ENCODE data around the gene NUDT21. TPM values are rescaled to one million over a fixed set of nuclear protein-coding genes. Genes with fewer than 3 reads are reported as not detected.
"Not testable (repeated sequence)": the region's sequence is repeated elsewhere in the genome, so short reads cannot be mapped to it uniquely, and the experiment has no call there.

NUDT21 gene
- polyA plus RNA-seq = 10 to 100 TPM; 71.2 to 79.8 (median 76.8) TPM

DNA sequence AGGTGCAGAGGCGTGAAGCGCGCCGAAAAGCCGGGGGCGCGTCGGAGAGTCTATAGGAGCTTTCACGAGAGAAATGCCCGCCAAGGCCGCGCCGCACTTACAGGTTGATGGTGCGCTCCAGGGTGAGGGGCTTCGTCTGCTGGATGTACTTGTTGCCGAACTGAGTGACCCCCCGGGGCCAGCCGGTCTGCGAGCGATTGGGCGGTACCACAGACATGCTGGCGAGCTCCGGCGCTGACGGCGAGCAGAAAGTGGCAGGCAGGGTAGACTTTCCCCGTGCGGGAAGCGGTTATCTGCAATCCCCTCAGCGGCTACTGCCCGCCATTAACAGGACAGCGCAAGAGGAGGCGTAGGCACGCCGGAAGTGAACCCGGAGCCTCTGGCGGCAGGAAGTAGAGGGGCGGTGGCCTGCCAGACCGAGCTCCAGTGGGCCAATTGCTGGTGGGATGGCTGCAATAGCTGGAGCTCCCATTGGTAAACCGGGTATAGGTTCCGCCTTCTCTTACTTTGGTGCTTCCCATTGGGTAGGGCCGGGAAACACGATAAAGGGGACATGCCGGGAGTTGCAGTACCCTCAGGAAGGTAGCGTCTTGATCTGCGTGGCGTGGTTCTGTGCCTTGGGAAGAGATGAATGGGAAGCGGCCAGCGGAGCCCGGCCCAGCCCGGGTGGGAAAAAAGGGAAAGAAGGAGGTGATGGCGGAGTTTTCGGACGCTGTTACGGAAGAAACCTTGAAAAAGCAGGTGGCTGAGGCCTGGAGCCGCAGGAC is at the start of gene NUDT21, which contains the start of gene OGFOD1:
Gene NUDT21, minus strand, starts transcription at position 347 of the 767 bp plus-strand sequence. Its CDS starts 130 bp downstream, at position 217.
Gene OGFOD1, plus strand, starts transcription at position 569 of the 767 bp plus-strand sequence. Its CDS starts 59 bp downstream, at position 628.
- H3K4me1 Mint-ChIP-seq = peaks cover 38 to 62% of the 10 kb centered on the region in 2 donors
- H3K27ac Mint-ChIP-seq = peak within 1 kb of the TSS; percentile 86 to 97 (median 95)
- peaks cover 14 to 25% (median 17%) of the 10 kb centered on the region in 3 donors for H3K36me3 Mint-ChIP-seq
- peaks cover 0 to 2% (median 0%) of the 10 kb centered on the region in 3 donors for H3K27me3 Mint-ChIP-seq (ENCODE audit: low read depth in 3 of 3)
- peak; percentile 92 for DNase-seq
- H3K9me3 Mint-ChIP-seq = no peaks in the 10 kb centered on the region
- peak within 1 kb of the TSS; percentile 97 to 99 (median 98) for H3K4me3 Mint-ChIP-seq

DNA sequence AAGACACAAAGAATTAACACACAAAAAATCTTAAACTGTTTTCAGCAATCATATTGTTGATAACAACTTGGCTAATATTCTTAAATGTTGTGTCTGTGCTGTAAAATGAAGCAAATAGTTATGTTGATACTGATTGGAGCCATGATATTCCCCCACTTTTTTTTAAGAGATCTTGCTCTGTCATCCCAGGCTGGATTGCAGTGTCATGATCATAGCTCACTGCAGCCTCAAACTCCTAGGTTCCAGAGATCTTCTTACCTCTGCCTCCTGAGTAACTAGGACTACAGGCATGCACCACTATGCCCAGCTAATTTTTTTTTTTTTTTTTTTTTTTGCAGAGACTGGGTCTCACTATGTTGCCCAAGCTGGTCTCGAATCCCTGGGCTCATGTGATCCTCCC is 42.7 kb upstream of the NUDT21 start:
- DNase-seq = no peak
- Mint-ChIP-seq H3K27ac (no peak overlapping the region), H3K36me3 (peaks cover 37 to 48% (median 39%) of the 10 kb centered on the region in 3 donors), H3K9me3 (no peaks in the 10 kb centered on the region), H3K4me1 (no peaks in the 10 kb centered on the region), H3K27me3 (ENCODE audit: low read depth in 3 of 3) (no peaks in the 10 kb centered on the region), H3K4me3 (no peak overlapping the region)

DNA sequence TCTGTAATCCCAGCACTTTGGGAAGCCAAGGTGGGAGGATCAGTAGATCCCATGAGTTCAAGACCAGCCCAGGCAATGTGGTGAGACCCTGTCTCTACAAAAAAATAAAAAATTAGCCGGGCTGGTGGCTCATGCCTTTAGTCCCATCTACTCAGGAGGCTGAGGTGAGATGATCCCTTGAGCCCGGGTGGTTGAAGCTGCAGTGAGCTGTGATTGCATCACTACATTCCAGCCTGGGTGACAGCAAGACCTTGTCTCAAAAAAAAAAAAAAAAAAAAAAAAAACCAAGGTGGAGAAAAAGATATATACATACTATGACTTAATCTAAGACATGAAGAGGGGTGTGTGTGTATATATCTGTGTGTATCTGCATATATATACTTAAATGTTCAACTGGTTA is 42.0 kb upstream of the NUDT21 start:
- Mint-ChIP-seq H3K27ac (no peak overlapping the region), H3K27me3 (ENCODE audit: low read depth in 3 of 3) (no peaks in the 10 kb centered on the region), H3K36me3 (peaks cover 30 to 43% (median 34%) of the 10 kb centered on the region in 3 donors), H3K9me3 (no peaks in the 10 kb centered on the region), H3K4me3 (no peak overlapping the region), H3K4me1 (no peaks in the 10 kb centered on the region)
- no peak for DNase-seq

DNA sequence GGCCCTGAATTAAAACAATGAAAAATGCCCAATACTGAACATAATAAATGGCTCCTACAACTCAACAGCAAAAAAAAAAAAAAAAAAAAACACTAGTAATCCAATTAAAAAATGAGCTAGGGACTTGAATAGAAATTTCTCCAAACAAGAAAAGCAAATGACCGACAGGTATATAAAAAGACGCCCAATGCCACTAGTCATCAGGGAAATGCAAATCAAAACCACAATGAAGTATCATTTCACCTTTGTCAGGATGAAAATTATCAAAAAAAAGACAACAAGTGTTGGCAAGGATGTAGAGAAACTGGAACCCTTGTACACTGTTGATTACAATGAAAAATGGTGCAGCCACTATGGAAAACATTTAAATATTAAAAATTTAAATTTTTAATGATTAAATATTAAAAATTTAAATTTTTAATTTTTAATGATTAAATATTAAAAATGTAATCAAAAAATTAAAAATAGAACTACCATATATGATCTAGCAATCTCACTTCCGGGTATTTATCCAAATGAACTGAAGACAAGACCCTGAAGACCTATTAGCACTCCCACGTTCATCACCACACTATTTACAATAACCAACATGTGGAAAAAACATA is 40.6 kb upstream of the NUDT21 start:
- H3K4me3 Mint-ChIP-seq = no peak overlapping the region
- no peaks in the 10 kb centered on the region for H3K9me3 Mint-ChIP-seq
- H3K27ac Mint-ChIP-seq = no peak overlapping the region
- H3K36me3 Mint-ChIP-seq = peaks cover 17 to 32% (median 27%) of the 10 kb centered on the region in 3 donors
- H3K27me3 Mint-ChIP-seq (ENCODE audit: low read depth in 3 of 3) = no peaks in the 10 kb centered on the region
- H3K4me1 Mint-ChIP-seq = no peaks in the 10 kb centered on the region
- DNase-seq = no peak

DNA sequence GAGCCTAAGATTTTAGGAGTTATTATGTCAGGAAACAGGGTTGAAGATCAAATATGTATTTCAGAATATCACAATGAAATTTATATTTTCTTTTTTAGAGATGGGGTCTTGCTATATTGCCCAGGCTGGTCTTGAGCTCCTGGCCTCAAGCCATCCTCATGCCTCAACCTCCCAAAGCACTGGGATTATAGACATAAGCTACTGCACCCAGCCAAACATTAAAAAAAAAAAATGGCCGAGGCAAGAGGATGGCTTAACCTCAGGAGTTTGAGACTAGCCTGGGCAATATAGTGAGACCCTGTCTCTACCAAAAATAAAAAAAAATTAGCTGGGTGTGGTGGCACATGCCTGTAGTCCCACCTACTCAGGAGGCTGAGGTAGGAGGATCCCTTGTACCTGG is 37.7 kb upstream of the NUDT21 start:
- H3K36me3 Mint-ChIP-seq = peaks cover 18 to 29% (median 26%) of the 10 kb centered on the region in 3 donors
- not testable (repeated sequence) for H3K27ac Mint-ChIP-seq; H3K4me3 Mint-ChIP-seq; DNase-seq; H3K9me3 Mint-ChIP-seq; H3K4me1 Mint-ChIP-seq; H3K27me3 Mint-ChIP-seq (ENCODE audit: low read depth in 3 of 3)

DNA sequence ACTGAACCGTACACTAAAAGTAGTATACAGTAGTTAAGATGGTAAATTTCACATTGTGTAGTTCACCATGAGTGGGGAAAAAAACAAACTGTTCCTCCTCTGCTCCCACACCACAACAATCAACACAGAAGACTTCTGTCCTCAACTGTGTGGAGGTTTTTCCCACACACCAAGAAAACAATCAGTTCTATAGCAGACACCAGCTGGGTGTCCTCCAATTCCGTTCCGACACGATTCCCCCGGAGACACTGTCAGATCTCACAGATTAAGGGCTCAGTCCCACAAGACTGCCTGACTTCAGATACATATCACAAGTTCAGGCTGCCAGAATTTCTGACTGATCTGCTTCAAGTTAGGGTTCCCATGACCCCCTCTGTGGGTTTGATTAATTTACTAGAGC is 36.9 kb upstream of the NUDT21 start:
- Mint-ChIP-seq H3K9me3 (no peaks in the 10 kb centered on the region), H3K27me3 (ENCODE audit: low read depth in 3 of 3) (no peaks in the 10 kb centered on the region), H3K36me3 (peaks cover 18 to 25% (median 20%) of the 10 kb centered on the region in 3 donors), H3K27ac (peak overlapping the region in 1 of 6 donors; percentile 17), H3K4me3 (no peak overlapping the region), H3K4me1 (no peaks in the 10 kb centered on the region)
- DNase-seq = no peak

DNA sequence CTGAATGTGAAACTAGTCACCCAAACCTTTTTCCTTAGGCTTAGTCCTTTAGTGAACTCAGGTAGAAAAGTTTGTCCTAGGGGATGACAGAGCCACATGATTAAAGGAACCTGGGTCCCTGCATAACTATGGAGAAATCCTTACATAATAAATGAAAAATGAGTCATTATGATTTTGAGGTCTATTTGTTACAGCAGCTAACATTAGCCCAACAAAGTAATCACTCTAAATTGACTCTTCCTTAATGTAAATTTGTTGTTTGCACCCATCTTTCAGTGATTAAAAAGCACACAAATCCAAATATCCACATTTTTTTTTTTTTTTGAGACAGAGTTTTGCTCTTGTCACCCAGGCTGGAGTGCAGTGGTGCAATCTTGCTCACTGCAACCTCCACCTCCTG is 32.3 kb upstream of the NUDT21 start:
- H3K4me3 Mint-ChIP-seq = no peak overlapping the region
- DNase-seq = no peak
- H3K36me3 Mint-ChIP-seq = peaks cover 15 to 32% (median 19%) of the 10 kb centered on the region in 3 donors
- H3K4me1 Mint-ChIP-seq = no peaks in the 10 kb centered on the region
- no peak overlapping the region for H3K27ac Mint-ChIP-seq
- no peaks in the 10 kb centered on the region for H3K27me3 Mint-ChIP-seq (ENCODE audit: low read depth in 3 of 3)
- no peaks in the 10 kb centered on the region for H3K9me3 Mint-ChIP-seq

DNA sequence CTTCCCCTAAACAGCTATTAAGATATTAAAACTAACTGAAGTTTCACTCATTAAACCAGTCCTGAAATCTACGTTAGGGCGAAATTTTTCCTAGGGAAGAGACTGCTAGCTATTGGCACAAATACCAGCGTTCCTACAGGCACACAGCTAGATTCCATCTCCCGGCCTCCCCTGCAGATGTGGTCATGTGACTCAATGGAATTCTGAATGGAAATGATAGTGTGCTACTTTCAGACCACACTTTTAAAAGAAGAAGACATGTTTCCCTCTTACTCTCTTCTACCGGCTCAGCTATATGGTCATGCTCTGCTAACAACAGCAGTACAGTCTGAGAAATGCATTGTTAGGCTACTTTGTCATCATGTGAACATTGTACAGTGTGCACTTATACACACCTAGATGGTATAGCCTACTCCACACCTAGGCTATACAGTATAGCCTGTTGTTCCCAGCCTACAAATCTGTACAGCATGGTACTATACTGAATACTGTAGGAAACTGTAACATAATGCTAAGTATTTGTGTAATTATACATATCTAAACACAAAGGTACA is 31.6 kb upstream of the NUDT21 start:
- Mint-ChIP-seq H3K36me3 (peaks cover 10 to 30% (median 19%) of the 10 kb centered on the region in 3 donors), H3K27me3 (ENCODE audit: low read depth in 3 of 3) (no peaks in the 10 kb centered on the region), H3K4me1 (no peaks in the 10 kb centered on the region), H3K27ac (no peak overlapping the region), H3K9me3 (no peaks in the 10 kb centered on the region), H3K4me3 (no peak overlapping the region)
- DNase-seq = no peak

DNA sequence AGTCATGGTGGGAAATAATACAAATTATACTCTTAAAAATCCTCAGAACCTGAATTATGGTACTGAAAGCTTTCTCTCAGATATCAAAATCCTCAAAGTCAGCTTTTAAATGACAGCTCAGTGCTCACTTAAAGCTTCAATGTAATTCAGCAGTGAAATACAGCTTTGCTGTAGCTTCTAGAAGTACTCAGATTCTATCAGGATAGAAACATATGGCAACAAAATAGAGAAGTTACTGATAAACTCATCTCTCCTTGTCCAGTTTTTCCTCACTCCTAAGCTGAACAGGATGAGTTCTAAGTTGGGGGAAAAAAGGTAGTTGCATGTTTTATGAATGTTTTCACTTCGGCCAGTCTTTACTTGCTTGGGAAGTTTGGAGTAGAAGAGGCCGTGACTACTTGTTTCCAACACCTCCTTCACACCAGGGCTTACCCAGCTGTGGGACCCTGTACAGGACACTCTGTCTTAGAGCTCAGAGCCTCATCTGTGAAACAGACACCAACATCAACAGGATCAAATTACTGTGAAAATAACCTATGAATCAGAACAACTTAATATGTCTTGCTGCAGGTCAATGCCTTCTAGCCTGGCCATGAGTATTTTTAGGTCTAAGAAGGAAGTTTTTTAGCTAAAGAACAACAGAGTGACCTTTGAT is 30.5 kb upstream of the NUDT21 start:
- Mint-ChIP-seq H3K4me1 (no peaks in the 10 kb centered on the region), H3K4me3 (no peak overlapping the region), H3K36me3 (peaks cover 9 to 37% (median 20%) of the 10 kb centered on the region in 3 donors), H3K27me3 (ENCODE audit: low read depth in 3 of 3) (no peaks in the 10 kb centered on the region), H3K9me3 (no peaks in the 10 kb centered on the region), H3K27ac (peak overlapping the region in 1 of 6 donors; percentile 44)
- DNase-seq = no peak

DNA sequence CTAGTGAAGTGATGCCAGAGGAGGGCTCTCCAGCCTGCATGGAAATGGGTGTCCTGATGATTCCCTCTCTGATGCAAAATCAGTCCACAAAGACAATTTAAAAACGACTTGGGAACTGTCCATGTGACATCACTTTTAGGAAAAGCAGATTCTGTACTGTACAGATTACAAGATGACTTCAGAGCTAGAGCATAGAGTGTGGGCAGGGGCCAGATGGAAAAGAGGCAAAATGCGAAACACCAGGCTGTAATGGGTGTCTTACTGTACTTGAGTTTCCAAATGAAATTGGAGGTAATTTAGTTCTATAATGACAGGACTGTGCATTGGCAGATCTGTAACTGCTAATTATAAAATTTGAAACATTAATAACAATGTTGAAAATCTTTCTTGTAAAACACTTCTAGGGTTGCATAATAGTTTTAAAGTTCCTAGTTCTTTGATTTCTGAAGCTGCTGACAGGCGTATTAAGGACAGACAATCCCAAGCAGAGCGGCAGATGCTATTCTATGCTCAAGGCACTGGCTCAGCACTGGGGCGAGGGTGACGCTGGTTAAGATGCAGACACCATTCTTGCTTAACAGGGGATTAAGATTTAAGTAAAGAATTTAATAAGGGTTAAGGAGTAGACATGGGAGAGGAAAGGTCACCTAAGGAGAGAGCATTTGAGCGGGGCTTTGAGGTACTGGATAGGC is 29.8 kb upstream of the NUDT21 start:
- Mint-ChIP-seq H3K27me3 (ENCODE audit: low read depth in 3 of 3) (no peaks in the 10 kb centered on the region), H3K4me3 (no peak overlapping the region), H3K4me1 (no peaks in the 10 kb centered on the region), H3K27ac (peak overlapping the region in 1 of 6 donors; percentile 15), H3K36me3 (peaks cover 2 to 38% (median 23%) of the 10 kb centered on the region in 3 donors), H3K9me3 (no peaks in the 10 kb centered on the region)
- no peak for DNase-seq

DNA sequence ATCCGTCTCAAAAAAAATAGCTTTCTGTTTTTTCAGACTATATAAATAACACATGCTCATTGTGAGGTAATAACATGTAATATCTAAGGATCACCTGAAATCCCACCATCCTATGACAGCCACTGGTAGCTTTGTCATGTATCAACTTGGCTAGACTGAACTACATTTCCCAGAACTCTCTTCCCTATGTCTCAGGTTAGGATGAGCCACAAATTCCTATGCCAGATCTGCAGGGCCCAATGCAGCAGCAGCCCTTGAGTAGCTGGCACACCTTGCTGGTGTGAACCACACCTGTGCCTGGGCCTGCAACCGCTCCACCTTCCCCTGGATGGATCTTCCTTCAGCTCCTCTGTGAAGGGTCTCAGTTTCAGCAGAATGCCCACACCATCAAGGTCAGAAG is 28.3 kb upstream of the NUDT21 start:
- DNase-seq = no peak
- Mint-ChIP-seq H3K9me3 (no peaks in the 10 kb centered on the region), H3K36me3 (peaks cover 4 to 37% (median 19%) of the 10 kb centered on the region in 3 donors), H3K4me3 (no peak overlapping the region), H3K4me1 (no peaks in the 10 kb centered on the region), H3K27me3 (ENCODE audit: low read depth in 3 of 3) (no peaks in the 10 kb centered on the region), H3K27ac (peak overlapping the region in 1 of 6 donors; percentile 22)

DNA sequence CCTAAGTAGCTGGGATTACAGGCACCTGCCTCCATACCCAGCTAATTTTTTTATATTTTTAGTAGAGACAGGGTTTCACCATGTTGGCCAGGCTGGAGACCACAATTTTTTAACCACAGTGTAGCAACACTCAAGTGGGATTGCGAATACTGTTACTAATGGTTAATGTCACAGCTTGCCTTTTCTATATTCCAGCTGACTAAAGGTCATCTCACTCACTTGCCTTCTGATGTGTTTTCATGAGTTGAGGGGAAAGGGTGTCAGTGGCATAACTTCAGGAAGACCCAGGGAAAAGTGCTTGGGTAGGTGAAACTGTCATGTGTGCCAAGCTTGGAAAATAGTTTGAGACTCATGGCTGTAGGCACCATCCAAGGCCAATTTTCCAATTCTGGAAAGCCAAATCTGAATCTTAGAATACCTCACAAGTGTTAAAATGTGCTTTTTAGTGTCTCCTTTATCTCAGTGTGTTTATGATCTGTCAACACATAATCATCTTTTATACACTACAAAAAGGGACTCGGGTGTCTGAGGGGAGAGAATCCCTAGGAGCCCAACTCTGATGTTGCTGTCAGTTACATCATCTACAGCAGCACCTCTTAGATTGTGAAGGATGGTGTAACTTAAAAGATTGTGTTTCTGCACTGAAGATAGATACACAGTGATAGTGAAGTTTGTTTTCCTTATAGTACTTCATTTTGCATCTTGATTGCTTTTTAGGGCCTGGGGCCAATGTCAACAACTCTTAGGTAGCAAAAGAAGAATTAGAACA is 27.3 kb upstream of the NUDT21 start:
- Mint-ChIP-seq H3K27ac (peak overlapping the region in 1 of 6 donors; percentile 12), H3K4me1 (no peaks in the 10 kb centered on the region), H3K36me3 (peaks cover 4 to 40% (median 19%) of the 10 kb centered on the region in 3 donors), H3K27me3 (ENCODE audit: low read depth in 3 of 3) (no peaks in the 10 kb centered on the region), H3K9me3 (no peaks in the 10 kb centered on the region), H3K4me3 (no peak overlapping the region)
- DNase-seq = no peak

All from immature natural killer cell (primary cell).